ENCODE measurements around the gene SEL1L3.

- TF ChIP-seq TAF1 (IDR thresholded peaks at IDR 0.05; ENCODE audit: borderline replicate concordance, low read depth, low read length) (no peak), EP300 (IDR thresholded peaks at IDR 0.05; ENCODE audit: borderline replicate concordance in 1 of 2, low read depth in 1 of 2, low read length in 1 of 2) (no peak)
- TF ChIP-seq, protein P1, sequence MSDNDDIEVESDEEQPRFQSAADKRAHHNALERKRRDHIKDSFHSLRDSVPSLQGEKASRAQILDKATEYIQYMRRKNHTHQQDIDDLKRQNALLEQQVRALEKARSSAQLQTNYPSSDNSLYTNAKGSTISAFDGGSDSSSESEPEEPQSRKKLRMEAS (IDR thresholded peaks at IDR 0.05; ENCODE audit: low read depth), result no peak
- TF ChIP-seq, protein P2, sequence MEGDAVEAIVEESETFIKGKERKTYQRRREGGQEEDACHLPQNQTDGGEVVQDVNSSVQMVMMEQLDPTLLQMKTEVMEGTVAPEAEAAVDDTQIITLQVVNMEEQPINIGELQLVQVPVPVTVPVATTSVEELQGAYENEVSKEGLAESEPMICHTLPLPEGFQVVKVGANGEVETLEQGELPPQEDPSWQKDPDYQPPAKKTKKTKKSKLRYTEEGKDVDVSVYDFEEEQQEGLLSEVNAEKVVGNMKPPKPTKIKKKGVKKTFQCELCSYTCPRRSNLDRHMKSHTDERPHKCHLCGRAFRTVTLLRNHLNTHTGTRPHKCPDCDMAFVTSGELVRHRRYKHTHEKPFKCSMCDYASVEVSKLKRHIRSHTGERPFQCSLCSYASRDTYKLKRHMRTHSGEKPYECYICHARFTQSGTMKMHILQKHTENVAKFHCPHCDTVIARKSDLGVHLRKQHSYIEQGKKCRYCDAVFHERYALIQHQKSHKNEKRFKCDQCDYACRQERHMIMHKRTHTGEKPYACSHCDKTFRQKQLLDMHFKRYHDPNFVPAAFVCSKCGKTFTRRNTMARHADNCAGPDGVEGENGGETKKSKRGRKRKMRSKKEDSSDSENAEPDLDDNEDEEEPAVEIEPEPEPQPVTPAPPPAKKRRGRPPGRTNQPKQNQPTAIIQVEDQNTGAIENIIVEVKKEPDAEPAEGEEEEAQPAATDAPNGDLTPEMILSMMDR (IDR thresholded peaks at IDR 0.05), result no peak
These were observed 25.7 kb downstream of the SEL1L3 start for GRCh38 chr4:25837107-25837506.
